Glomerular visceral epithelial cell (primary cell): ENCODE results near the gene PRDM11.

Source experiments
- DNase-seq: peaks from one replicate; pipeline ENCODE4 v3.0.0-alpha.2; 2016; ENCODE audit errors: extremely low spot score

PRDM11 gene

DNA sequence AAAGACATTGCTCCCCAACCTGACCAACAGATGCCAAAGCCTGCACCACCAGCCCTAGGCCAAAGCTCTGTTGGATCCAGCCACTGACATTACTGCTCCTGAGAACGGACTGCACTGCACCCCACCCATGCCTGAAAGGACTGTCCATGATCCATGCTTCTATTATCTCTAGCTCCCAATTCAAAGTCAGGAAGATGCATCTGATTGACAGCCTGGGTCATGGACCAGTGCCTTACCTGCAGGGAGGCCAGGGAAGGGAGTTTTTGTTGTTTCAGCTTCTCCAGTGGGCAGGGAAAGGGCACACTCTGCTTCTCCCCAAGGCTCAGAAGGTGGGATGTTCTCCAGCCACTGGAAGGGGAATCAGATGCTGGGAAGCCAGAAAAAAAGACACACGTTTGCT is 4.8 kb upstream of the PRDM11 start:
- DNase-seq, result no peak

DNA sequence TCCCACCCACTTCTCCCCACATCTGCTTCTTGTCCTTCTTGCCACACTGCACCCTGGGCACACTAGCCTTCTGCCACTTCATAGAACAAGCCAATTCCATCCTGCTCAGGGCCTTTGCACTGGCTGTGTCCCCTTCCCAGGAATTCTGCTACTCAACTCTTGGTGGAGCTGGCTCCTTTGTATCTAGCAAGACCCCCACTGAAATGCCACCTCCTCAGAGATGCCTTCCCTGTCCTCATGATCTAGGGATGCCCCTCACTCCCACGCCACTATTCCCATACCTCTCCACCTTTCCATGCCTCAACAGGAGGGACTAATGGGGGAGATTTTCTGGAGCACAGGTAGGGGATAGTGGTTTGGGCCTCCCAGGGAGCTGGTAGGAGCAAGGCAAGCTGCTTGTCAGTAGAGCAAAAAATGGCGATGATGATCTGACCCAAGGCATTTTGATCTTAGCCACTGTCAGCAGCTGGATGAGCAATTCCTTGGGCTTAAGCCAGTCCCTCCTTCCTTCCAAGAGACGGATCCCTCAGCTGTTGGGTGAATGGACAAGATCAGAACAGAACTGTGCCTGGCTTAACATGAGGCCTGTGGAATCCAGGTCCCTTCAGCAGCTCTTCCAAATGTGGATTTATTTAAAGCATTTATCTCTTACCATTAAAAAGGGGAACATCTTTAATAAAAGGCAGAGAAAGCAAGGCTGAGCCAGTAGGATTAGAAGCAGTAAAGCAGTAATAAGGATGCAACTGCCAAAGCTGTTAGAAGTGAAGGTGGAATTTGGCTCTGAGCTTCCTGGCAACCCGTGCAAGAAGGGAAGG is 4.0 kb upstream of the PRDM11 start:
- no peak for DNase-seq

- no peak for DNase-seq
Measured at GRCh38 chr11:45143494-45143893, 2.9 kb upstream of the PRDM11 start.

DNA sequence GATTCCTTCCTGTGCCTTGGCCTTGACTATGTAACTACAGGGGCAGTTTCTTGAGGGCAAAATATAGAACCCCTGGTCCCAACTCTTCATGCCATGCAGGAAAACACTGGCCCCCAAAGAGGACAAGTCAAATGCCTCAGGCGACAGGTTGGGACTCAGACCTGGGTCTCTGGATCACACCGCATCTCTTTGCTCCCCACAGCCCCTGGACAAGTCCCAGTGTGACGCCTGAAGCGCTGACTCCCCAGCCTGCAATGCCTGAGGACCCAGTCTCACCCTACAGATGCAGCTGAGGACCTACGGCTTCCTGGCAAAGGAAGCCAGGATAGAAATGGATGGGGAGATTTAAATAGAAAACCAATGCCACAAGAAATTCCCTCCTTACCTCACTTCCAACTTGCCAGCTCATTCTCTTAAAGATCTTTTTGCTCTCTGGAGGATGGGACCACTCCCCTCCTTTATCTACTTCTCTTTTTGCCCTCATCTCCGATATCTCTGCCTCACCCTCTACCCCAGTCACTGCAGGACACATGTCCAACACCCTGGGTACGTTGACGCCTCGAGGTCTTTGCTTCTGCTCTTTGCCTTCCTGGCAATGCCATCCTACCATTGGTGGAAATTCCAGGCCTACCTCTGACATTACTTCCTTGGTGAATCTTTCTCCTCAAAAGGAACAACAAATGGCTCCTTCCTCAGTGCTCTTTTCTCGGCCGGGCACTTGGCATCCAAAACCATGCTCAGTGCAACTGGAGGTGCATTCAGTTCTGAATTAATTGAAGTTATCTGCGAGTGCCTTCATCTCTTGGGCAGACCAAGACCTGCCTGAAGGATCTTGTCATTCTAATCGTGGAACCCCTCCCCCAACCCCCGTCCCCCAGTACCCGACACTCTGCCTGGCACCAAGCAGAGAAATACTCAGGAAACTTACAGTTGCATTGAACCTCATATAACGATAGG is 2.0 kb upstream of the PRDM11 start:
- no peak for DNase-seq

GRCh38 chr11:45145083-45145378 is 1.4 kb upstream of the PRDM11 start:
- no peak for DNase-seq

DNA sequence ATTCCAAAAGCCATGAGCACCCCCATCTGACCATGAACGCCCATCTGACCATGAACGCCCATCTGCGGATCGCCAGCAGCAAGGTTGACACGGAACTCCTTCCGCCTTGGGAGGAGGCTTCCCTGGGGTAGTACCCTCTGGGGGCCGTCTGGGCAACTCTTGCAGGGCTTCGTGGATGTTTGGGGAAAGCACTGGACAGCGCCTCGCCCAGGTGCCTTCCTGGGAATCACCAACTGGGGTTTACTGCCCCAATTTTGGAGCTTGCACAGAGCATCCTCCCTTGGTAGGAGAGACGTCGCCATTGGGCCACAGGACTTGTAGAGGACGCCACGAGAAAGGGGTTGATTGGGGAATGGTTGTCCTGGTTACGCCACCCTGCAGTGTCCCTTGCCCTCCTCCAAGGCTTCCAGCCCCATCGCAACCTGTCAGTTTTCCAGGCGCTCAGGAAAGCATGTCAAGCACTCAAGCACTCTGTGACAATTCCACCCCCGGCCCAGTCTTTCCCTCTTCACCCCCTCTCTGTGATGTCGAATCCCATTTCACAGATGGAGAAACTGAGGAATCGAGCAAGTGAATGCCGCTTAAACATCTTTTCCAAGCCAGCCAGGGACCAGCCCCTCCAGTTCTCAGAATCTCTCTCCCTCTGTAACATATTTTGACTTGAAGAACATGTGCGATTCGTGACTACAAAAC is 914 bp upstream of the PRDM11 start:
- peak; percentile 10 for DNase-seq

DNA sequence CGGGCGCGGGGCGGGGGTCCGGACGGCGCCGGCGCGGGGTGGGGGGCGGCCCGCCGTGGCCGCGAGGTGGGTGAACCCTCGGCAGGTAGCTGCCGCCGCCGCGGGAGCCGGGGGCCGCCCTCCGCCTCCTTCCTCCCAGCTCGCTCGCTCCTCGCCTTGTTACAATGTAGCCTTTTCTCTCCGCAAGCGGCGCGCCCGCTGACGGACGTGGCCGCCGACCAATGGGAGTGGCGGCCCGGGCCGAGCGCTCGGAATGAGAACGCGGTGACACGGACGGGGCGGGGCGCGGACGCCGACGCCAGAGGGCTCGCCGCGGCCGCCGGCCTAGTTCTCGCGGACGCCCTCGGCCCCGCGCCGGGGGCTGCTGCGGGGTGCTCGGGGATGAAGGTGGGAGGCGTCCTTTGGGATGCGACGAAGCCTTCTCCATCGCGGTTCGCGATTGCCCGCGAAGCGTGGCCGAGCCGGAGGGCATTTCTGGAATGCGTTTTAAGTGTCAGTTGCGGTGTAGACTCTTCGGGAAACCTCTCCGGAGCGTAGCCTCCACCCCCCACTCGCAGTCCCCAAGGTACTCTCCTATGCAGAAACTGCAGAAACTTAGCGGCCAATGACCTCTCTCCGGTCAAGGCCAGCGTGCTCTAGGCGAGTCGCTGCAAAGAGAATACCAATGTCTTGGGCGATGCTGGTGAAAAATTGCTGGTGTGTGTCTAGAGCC is 734 bp downstream of the PRDM11 start:
- peak; percentile 96 for DNase-seq

- no peak for DNase-seq
Measured at GRCh38 chr11:45147891-45148675, 1.6 kb downstream of the PRDM11 start.

DNA sequence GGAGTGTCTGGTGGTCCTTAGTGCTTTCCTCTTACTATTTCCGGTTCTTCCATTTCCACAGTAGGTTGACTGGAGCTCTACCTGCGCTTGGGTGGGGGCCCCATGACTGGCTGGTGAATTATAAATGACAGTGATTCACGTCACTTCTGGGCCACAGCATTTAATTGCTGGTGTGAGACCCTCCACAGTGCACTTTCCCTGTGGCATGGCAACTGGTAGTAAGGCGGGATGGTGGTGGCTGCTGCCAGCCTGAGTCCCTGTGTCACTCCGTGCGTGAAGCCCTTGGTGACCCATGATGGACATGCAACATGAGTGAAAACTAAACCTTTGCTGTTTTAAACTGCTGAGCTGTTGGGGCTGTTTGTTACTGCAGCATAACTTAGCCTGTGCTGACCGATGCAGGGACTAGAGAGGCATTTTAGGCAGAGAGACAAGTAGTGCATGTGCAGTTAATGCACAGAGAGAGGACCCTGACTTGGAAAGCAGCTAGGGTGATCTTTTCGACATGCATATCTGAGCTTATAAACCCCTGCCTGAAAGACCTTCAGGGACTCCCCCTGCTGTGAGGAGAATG is 3.1 kb downstream of the PRDM11 start:
- DNase-seq, result no peak

GRCh38 chr11:45150301-45150700 is 3.9 kb downstream of the PRDM11 start:
- no peak for DNase-seq

DNA sequence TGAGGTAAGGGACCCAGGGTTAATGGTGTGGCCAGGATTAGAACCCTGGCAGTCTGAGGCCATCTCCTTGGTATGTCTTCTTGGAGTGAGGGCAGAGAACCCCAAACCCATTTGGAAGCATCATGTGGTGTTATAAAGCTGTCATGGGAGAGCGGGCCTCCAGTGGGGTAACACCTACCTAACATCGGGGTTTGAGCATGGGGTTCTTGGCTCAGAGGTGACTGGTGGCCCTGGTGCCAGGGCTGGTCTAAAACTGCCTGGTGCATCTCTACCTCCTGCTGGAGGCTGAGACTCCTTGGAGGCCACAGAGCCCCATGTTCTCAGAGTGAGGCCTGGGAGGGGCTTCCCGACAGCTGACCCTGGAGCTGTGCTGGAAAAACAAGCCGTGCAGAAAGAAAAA is 4.5 kb downstream of the PRDM11 start:
- DNase-seq, result no peak

- no peak for DNase-seq
Measured at GRCh38 chr11:45151362-45151982, 5.0 kb downstream of the PRDM11 start.

DNA sequence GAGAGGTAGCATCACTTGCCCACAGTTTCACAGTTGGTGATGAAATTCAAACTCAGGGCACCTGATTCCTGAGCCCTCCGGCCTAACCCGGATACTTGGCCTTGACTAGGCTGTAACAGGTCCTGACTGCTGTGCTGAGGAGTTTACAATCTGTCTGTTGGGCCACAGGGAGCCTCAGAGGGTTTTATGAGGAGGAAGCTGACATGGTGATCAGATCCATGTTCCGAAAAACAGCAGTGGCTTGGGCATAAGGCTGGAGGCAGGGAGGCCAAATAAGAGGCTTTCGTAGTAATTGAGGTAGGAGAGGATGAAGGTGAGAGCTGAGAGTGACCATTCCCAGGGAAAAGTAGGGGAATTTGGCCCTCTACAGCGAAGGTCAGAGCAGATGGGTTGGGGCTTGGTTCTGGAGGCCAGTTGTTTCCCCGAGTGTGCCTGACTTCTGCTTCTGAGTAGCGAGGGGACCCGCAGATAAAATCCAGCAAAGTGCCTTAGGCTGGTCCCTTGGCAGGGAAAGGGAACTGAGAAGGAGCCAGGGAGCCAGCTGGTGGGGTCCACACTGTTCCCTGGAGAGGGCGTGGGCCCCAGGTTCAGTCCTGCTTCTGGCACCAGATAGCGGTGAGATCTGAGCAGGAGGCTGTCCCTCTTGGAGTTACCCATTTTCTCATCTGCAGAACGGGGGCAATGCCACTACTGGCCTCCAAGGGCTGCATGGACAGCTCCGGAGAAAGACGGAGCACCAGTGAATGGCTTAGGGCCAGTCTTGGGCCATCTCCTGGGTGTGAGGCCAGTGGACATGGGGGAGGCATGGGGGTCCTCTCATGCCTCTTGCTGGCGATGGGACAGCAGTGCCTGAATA is 6.5 kb downstream of the PRDM11 start:
- no peak for DNase-seq

- DNase-seq, result no peak
Measured at GRCh38 chr11:45154276-45154675, 7.8 kb downstream of the PRDM11 start.

GRCh38 chr11:45155058-45155551 is 8.7 kb downstream of the PRDM11 start:
- DNase-seq, result no peak

GRCh38 chr11:45155627-45156180 is 9.3 kb downstream of the PRDM11 start:
- DNase-seq, result no peak

GRCh38 chr11:45156201-45156600 is 9.8 kb downstream of the PRDM11 start:
- no peak for DNase-seq

- no peak for DNase-seq
Measured at GRCh38 chr11:45156741-45157140, 10.3 kb downstream of the PRDM11 start.
